GM12874 (cell line): ENCODE results near the gene FHOD3.

Experiments used
- CTCF ChIP-seq: IDR thresholded peaks from 2 replicates; pipeline ENCODE4 v1.5.1; 2011; ENCODE audit warnings: low read depth, mild to moderate bottlenecking, control low read depth, low read length, moderate library complexity; ENCODE audit not compliant: insufficient read depth

FHOD3 gene

GRCh38 chr18:36770315-36770946 lies 472.9 kb downstream of the FHOD3 start:
- no peak for TF ChIP-seq CTCF

- TF ChIP-seq CTCF = no peak
Measured at GRCh38 chr18:36771245-36771644, 473.7 kb downstream of the FHOD3 start.

- TF ChIP-seq CTCF = no peak
Measured at GRCh38 chr18:36772241-36772723, 474.8 kb downstream of the FHOD3 start.

- TF ChIP-seq CTCF = no peak
Measured at GRCh38 chr18:36775396-36775795, 477.9 kb downstream of the FHOD3 start.

GRCh38 chr18:36776650-36777049 lies 479.1 kb downstream of the FHOD3 start:
- TF ChIP-seq CTCF = no peak

- no peak for TF ChIP-seq CTCF
Measured at GRCh38 chr18:36777566-36777965, 480.1 kb downstream of the FHOD3 start.

GRCh38 chr18:36780748-36781147 lies 483.2 kb downstream of the FHOD3 start:
- no peak for TF ChIP-seq CTCF
